COR-L47 (cell line): ENCODE measurements around the gene ALDH9A1.
"Not testable (repeated sequence)": the region's sequence is repeated elsewhere in the genome, so short reads cannot be mapped to it uniquely, and the experiment has no call there.

Experiments used
- DNase-seq: peaks from one replicate; lab custom pipeline; 2025; lab: John Stamatoyannopoulos, UW

Gene ALDH9A1

GRCh38 chr1:165645654-165646366, 52.6 kb downstream of the ALDH9A1 start:
- no peak for DNase-seq

GRCh38 chr1:165644064-165644735, 54.2 kb downstream of the ALDH9A1 start:
- DNase-seq, result no peak

- DNase-seq, result no peak
These were observed 57.0 kb downstream of the ALDH9A1 start for GRCh38 chr1:165641231-165641987.

GRCh38 chr1:165639821-165640623, 58.3 kb downstream of the ALDH9A1 start:
- no peak for DNase-seq

- not testable (repeated sequence) for DNase-seq
These were observed 60.2 kb downstream of the ALDH9A1 start for GRCh38 chr1:165638211-165638610.

- no peak for DNase-seq
These were observed 60.9 kb downstream of the ALDH9A1 start for GRCh38 chr1:165637427-165637826.

GRCh38 chr1:165635823-165636222, 62.5 kb downstream of the ALDH9A1 start:
- DNase-seq, result no peak

- no peak for DNase-seq
These were observed 63.0 kb downstream of the ALDH9A1 start for GRCh38 chr1:165635329-165635728.

- no peak for DNase-seq
These were observed 64.0 kb downstream of the ALDH9A1 start for GRCh38 chr1:165634154-165634921.

- no peak for DNase-seq
These were observed 64.7 kb downstream of the ALDH9A1 start for GRCh38 chr1:165633614-165634013.

- no peak for DNase-seq
These were observed 65.9 kb downstream of the ALDH9A1 start for GRCh38 chr1:165632491-165632890.

- DNase-seq, result no peak
These were observed 66.3 kb downstream of the ALDH9A1 start for GRCh38 chr1:165632152-165632469.

GRCh38 chr1:165631342-165632151, 66.8 kb downstream of the ALDH9A1 start:
- DNase-seq, result no peak

- peak; percentile 95 for DNase-seq
These were observed 67.6 kb downstream of the ALDH9A1 start, which contains the start of gene MGST3 for GRCh38 chr1:165630629-165631341. Gene MGST3 (plus strand): TSS chr1:165631234. CDS start chr1:165649848, 18,614 bp downstream.

GRCh38 chr1:165629848-165630628, 68.3 kb downstream of the ALDH9A1 start:
- DNase-seq, result peak; percentile 72

- no peak for DNase-seq
These were observed 69.2 kb downstream of the ALDH9A1 start for GRCh38 chr1:165629151-165629550.

GRCh38 chr1:165628147-165628822, 70.1 kb downstream of the ALDH9A1 start:
- no peak for DNase-seq

GRCh38 chr1:165624441-165624840, 73.9 kb downstream of the ALDH9A1 start:
- no peak for DNase-seq
